ENCODE results near the gene CAMTA1. TPM values are rescaled to one million over a fixed set of nuclear protein-coding genes. Genes with fewer than 3 reads are reported as not detected.

Gene CAMTA1
- total RNA-seq, 1 donor from 2014 or later: 81.6 TPM

- Mint-ChIP-seq H3K27ac (ENCODE audit: unreplicated experiment) (peak overlapping the region; percentile 68), H3K9me3 (ENCODE audit: unreplicated experiment) (no peaks in the 10 kb centered on the region), H3K27me3 (ENCODE audit: unreplicated experiment) (no peaks in the 10 kb centered on the region), H3K36me3 (ENCODE audit: unreplicated experiment) (no peaks in the 10 kb centered on the region), H3K4me1 (ENCODE audit: unreplicated experiment) (peaks cover 36% of the 10 kb centered on the region), H3K4me3 (ENCODE audit: unreplicated experiment) (no peak overlapping the region)
- no peak for TF ChIP-seq CTCF (IDR thresholded peaks at IDR 0.05)
- no peak for DNase-seq (ENCODE audit: extremely low spot score, unreplicated experiment)
These were observed 10.4 kb downstream of the CAMTA1 start for GRCh38 chr1:6795661-6796060.

- Mint-ChIP-seq H3K36me3 (ENCODE audit: unreplicated experiment) (no peaks in the 10 kb centered on the region), H3K4me1 (ENCODE audit: unreplicated experiment) (peaks cover 41% of the 10 kb centered on the region), H3K27ac (ENCODE audit: unreplicated experiment) (peak overlapping the region; percentile 68), H3K4me3 (ENCODE audit: unreplicated experiment) (no peak overlapping the region), H3K27me3 (ENCODE audit: unreplicated experiment) (no peaks in the 10 kb centered on the region), H3K9me3 (ENCODE audit: unreplicated experiment) (no peaks in the 10 kb centered on the region)
- no peak for TF ChIP-seq CTCF (IDR thresholded peaks at IDR 0.05)
- no peak for DNase-seq (ENCODE audit: extremely low spot score, unreplicated experiment)
These were observed 10.8 kb downstream of the CAMTA1 start for GRCh38 chr1:6796095-6796494.

GRCh38 chr1:6799499-6799898 is 14.2 kb downstream of the CAMTA1 start:
- no peak for DNase-seq (ENCODE audit: extremely low spot score, unreplicated experiment)
- H3K27ac Mint-ChIP-seq (ENCODE audit: unreplicated experiment): peak overlapping the region; percentile 80
- H3K4me3 Mint-ChIP-seq (ENCODE audit: unreplicated experiment): no peak overlapping the region
- peaks cover 47% of the 10 kb centered on the region for H3K4me1 Mint-ChIP-seq (ENCODE audit: unreplicated experiment)
- H3K9me3 Mint-ChIP-seq (ENCODE audit: unreplicated experiment): no peaks in the 10 kb centered on the region
- no peaks in the 10 kb centered on the region for H3K27me3 Mint-ChIP-seq (ENCODE audit: unreplicated experiment)
- no peaks in the 10 kb centered on the region for H3K36me3 Mint-ChIP-seq (ENCODE audit: unreplicated experiment)
- no peak for TF ChIP-seq CTCF (IDR thresholded peaks at IDR 0.05)

- DNase-seq (ENCODE audit: extremely low spot score, unreplicated experiment): no peak
- Mint-ChIP-seq H3K27ac (ENCODE audit: unreplicated experiment) (peak overlapping the region; percentile 80), H3K4me3 (ENCODE audit: unreplicated experiment) (no peak overlapping the region), H3K9me3 (ENCODE audit: unreplicated experiment) (no peaks in the 10 kb centered on the region), H3K4me1 (ENCODE audit: unreplicated experiment) (peaks cover 47% of the 10 kb centered on the region), H3K36me3 (ENCODE audit: unreplicated experiment) (no peaks in the 10 kb centered on the region), H3K27me3 (ENCODE audit: unreplicated experiment) (no peaks in the 10 kb centered on the region)
- TF ChIP-seq CTCF (IDR thresholded peaks at IDR 0.05): no peak
These were observed 15.5 kb downstream of the CAMTA1 start for GRCh38 chr1:6800745-6801144.

GRCh38 chr1:6801199-6801598 is 15.9 kb downstream of the CAMTA1 start:
- Mint-ChIP-seq H3K4me3 (ENCODE audit: unreplicated experiment) (no peak overlapping the region), H3K27ac (ENCODE audit: unreplicated experiment) (peak overlapping the region; percentile 80), H3K36me3 (ENCODE audit: unreplicated experiment) (no peaks in the 10 kb centered on the region), H3K27me3 (ENCODE audit: unreplicated experiment) (no peaks in the 10 kb centered on the region), H3K4me1 (ENCODE audit: unreplicated experiment) (peaks cover 43% of the 10 kb centered on the region), H3K9me3 (ENCODE audit: unreplicated experiment) (no peaks in the 10 kb centered on the region)
- DNase-seq (ENCODE audit: extremely low spot score, unreplicated experiment): no peak
- no peak for TF ChIP-seq CTCF (IDR thresholded peaks at IDR 0.05)
